ENCODE data around the gene DDX56. TPM values are rescaled to one million over a fixed set of nuclear protein-coding genes. Genes with fewer than 3 reads are reported as not detected.

The DDX56 gene
- total RNA-seq, 1 donor from 2014 or later, result 45.4 TPM

DNA sequence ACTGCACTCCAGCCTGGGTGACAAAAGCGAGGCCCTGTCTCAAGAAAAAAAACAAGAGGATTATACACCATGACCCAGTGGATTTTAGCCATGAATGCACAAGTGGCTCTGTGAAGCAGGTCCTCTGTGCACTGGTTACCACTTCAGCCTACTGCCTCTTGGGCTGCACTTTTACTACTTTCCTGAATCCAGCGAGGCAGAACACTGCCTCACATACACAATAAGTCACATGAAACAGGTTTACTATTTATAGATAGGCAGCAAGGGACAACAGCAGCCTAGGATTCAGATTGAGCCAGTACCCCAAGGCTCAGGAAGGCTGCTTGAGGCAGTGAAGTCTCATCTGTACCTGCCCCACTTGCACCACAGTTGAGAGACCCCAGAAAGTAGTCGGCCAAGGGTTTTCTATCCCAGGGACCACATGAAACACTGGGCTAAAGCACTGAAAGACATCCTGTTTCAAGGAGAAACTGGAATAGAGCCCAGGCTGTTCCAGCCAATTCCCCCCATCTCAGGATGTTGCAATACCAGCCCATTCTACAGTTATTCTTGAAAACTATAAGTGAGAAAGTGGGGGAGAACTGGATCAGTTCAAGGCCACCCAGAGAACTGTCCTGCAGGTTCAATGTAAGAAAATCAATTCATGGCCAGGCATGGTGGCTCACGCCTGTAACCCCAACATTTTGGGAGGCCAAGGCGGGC lies 22.4 kb upstream of the DDX56 start:
- no peak for DNase-seq

DNA sequence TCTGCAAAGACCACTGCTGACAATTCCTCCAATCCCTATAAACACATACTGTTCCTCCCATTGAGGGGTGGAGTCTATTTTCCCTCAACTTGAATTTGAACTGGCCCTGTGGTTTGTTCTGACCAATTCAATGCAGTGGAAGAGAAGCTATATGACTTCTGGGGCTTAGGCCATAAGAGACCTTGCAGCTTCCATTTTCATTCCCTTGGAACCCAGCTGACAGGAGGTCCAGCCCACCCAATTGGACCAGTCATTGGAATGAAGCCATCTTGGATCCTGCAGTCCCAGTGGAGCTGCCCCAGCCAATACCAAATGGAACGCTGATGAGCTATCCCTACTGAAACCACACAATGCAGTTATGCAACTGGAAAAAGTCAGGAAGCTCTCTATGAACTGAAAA lies 17.2 kb upstream of the DDX56 start:
- no peak for DNase-seq

- DNase-seq, result peak; percentile 36
Measured at GRCh38 chr7:44587843-44588711, 14.4 kb upstream of the DDX56 start.

DNA sequence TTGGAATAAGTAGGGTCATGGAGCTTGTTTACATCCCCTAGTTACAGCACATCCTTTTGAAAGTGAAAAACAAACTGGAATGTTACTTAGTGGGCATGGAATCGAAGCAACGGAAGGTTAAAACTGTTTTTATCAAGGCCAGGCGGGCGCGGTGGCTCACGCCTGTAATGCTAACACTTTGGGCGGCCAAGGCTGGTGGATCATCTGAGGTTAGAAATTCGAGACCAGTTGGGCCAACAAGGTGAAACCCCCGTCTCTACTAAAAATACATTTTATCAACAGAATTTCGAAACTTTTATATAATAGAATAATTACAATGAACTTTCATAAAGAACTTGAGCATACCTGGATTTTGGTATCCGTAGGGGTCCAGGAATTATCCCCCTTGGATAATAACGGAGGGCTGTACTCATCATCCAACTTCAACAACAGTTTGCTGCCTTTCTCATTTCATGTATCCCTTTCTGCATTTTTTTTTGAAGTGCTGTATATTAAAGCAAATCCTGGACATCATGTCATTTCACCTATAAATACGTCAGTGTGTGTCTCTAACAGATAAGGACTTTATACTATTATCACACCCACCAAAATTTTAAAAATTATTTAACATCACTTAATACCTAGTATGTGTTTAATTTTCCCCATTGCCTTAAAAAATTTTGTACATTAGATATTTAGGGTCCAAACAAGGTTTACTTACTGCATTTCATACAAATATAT lies 9.6 kb upstream of the DDX56 start:
- DNase-seq, result no peak

GRCh38 chr7:44581879-44582603 lies 8.3 kb upstream of the DDX56 start, which contains the start of gene TMED4:
TMED4 (minus strand) TSS chr7:44582231; CDS start chr7:44582206, 25 bp downstream.
- DNase-seq, result peak; percentile 99

DNA sequence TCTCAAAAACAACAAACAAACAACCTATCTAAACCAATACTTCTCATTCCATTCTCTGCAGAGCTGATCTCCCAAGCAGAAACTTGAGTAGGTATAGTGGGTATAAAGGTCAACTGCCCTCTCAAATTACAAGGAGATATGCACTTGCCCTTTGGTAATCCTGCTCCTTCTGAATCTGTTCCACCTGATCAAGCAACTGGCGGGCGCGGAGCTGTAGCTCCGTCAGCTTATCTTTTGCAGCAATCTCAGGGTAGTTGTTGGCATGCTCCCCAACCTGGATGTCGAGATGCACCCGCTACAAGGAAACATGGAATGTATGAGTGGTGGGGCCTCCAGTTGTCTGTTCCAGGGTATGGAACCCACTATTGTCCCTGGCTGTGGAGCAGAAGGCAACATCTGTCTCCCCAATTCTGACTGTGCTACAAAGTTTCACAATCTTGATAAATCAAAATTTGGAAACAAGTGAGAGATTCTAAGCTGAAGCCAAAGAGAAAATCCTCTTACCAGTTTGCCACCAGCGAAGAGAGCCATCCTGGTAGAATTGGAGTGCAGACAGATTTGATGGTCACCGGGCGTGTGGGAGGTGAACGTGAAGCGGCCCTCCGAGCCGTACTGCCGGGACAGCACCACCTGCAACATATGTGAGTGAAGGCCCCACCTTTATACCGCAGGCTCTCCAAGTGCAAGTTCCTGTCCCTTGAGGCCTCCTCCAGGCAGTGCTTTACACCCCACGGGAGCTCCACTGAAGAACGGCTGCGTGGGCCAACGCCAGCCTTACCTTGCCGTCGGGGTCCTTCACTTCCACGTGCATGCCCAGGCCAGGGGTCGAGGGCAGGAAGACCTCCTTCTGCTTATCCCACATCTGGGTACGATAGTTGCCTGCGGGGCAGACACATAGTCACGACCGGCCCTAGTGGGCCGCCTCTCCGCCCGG lies 7.5 kb upstream of the DDX56 start:
- DNase-seq, result no peak

- DNase-seq, result no peak
Measured at GRCh38 chr7:44576228-44576627, 2.5 kb upstream of the DDX56 start.

GRCh38 chr7:44575054-44575453 lies 1.3 kb upstream of the DDX56 start:
- DNase-seq, result no peak

DNA sequence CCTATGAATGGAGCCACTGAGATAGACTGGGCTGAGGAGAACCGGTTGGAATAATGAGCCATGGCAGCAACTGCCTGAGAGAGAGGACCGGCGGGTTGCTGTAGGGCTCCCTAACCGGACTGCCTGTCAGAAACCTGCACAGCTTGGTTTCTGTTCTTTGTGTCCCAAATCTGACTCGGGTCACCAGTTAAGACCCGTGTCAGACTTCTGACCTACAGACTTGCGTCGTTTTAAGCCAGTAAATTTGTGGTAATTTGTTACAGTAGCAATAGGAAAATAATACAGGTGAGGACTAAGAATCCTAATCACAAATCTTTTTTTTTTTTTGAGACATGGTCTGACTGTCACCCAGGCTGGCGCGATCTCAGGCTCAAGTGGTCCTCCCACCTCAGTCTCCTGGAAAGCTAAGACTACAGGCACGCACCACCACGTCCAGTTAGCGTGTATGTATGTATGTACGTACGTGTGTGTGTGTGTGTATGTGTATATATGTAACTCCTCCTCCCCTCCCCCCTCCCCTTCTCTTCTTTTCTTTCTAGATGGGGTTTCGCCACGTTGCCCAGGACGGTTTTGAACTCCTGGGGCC lies 672 bp upstream of the DDX56 start:
- no peak for DNase-seq

- DNase-seq, result no peak
Measured at GRCh38 chr7:44572771-44573170, 937 bp downstream of the DDX56 start.

DNA sequence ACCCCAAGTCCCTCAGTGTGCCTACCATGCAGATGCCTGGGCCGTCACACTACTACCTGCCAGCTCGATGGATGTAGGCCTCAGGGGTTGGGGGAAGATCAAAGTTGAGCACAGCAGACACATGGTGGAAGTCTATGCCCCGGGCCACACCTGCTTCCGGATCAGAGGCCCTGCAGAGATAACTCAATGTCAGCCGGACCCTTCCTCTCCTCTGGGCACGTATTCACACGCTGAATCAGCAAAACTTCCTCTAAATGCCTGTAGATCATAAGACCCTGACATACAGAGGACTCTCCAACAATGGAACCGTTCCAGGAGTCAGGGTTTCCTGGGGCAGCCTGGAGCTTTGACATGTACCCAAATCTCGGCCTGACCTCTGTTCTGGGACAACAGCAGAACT lies 3.7 kb downstream of the DDX56 start:
- DNase-seq, result no peak

DNA sequence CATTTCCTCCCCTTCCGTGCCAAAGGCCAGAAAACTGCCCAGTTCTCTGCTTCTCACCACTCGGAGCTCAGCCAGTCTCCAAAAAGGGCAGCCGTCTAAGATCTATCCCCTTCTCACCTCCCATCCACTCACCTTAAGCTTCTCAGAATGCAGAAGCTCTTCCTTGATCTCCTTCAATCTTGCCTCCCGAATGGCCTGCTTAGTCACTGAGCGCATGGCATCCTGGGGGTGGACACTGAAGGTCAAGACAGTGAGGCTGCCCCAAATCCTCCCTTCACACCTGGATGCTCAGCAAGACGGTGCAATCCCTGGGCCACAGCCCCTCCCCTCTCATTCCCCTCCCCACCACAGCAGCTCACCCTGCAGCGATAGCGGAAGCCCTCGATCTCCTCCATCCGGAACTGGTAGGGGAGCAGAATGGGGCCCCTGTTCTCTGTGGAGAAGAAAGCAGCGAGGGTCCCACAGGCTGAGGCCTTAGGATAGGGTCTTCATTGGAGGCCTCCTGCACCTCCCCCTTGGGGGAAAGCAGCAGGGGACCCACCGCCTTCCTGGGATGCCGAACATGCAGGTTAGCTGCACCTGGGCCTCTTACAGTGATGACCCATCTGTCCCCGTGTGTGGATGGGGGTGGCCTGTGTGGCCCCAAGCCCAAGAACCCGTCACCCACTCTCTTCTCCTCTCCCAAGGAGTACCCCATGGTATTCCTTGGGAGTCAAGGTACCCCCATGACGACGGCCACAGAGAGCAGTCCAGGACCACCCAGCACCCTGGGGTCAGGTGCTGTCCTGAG lies 4.7 kb downstream of the DDX56 start:
- DNase-seq, result no peak

DNA sequence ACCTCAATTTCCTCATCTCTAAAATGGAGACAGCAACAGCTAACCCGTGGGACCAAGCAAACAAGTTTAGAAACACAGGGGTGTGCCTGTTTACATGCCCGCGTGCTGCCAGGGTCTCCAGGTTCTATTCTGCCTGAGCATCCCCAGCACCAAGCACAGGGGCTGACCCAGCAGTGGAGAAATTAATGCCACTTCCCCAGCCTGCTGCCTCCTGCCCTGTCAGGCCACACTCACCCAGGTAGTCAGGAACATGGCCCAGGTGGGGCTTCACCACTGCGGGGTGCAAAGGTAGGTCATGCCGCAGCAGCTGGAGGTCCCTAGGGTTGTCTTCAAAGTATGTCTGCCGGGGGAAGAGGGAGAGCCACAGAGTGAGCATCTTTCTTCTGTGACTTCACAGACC lies 5.8 kb downstream of the DDX56 start:
- DNase-seq, result no peak

- no peak for DNase-seq
Measured at GRCh38 chr7:44566680-44567079, 7.0 kb downstream of the DDX56 start.

- DNase-seq, result no peak
Measured at GRCh38 chr7:44565795-44566559, 7.7 kb downstream of the DDX56 start.

DNA sequence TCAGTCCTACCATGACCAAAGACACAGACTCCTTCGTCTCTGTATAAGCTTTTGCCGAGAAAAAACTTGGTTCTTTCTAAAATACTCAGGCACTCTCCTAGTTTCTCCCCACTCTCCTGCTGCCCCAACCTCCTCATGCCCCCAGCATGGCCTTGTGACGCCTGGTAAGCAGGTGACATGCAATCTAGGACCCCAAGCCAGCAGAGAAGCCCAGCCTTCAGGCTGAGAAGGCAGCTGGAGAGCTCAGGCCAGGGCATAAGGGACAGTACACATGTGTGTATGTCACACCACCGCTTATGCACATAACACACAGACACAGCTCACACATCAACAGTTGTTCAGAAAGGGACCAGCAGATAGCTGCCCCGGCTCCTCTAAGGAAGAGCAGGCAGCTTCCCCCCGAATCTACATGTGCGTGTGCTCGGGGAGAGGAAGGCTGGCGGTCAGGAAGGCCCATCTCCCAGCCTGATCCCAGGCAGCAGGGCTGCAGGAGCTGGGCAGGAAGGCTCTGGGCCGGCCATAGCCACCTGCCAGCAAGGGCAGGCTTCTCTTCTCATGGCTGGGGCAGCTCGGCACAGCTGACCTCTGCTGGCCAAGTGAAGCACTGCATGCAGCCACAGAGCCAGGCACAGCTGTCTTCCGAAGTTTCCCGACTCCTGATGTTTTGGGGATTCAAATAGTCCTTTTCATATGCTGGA lies 8.5 kb downstream of the DDX56 start:
- DNase-seq, result peak; percentile 7

GRCh38 chr7:44564606-44565005 lies 9.1 kb downstream of the DDX56 start:
- DNase-seq, result no peak

- no peak for DNase-seq
Measured at GRCh38 chr7:44563171-44563679, 10.5 kb downstream of the DDX56 start.
